NCI-H446 (cell line): ENCODE results near the gene HDAC8.

ENCODE experiments used
- DNase-seq, 2 experiments: peaks; one replicate each; lab custom pipeline; 2025; lab: John Stamatoyannopoulos, UW

The HDAC8 gene

DNA sequence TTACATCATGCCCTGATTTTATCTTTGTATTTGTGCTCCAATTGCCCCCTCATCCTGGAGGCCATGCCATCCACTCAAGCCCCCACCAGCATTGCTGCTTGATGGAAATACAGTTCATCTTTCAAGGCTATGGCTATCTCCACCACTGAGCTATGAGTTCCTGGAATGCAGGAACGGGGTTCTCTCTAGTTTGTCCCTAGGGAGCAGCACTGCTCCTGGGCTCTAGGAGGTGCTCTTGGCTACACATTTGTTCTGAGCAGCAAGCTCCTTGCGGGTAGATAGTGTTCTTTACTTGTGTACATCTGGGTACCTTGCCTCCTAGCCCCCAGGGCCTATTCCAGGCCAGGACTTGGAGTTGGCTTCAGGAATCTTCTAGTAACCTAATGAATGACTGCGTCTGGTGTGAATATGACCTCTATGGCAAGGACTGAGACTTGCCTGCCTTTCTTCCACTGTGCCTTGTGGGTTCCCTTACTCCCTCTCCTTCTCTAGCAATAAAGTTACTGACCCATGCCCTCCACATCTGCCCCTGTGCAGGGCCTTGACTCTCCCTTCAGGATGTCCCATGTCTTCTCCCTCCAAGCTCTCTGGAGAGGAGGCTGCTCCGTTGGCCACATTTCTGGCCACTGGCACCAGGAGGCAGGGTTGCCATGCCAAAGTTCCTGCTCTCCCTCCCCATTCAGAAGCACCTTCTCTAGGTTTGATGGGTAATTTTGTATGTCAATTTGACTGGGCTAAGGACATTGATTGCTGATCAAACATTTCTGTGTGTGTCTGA is 274.5 kb downstream of the HDAC8 start:
- peak in 1 of 2 experiments; percentile 4 for DNase-seq

DNA sequence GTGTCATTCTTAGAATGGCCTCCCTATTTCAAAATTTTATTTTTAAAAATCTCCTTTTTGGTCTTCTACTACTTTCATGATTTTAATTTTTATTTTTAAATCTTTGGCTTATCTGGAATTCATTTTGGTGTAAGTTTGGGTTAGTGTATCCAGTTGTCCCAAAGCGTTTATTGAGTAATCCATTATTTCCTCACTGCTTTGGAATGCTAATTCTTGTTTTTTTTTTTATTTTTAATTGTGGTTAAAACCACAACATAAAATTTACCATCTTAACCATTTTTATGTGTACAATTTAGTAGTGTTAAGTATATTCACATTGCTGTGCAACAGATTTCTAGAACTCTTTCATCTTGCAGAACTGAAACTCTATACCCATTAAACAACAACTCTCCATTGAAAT is 275.7 kb downstream of the HDAC8 start:
- no peak for DNase-seq

DNA sequence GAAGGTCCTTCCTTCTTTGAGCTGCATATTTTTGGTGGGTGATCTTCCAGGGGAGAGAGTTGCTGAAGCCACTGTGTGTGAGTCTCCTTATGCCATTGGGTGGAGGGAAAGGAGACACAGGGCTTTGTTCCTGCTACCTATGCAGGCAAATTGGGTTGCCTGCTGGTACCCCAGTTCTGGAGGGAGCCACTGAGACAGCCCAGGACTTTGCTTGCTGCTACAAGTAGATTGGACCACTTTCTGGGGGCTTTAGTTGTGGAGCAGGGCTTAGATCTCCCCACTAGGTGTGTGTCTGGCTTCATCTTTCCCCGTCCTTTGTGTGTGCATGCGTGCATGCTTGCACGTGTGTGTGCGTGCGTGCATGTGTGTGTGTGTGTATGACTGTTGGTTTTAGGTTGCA is 276.9 kb downstream of the HDAC8 start:
- no peak for DNase-seq

DNA sequence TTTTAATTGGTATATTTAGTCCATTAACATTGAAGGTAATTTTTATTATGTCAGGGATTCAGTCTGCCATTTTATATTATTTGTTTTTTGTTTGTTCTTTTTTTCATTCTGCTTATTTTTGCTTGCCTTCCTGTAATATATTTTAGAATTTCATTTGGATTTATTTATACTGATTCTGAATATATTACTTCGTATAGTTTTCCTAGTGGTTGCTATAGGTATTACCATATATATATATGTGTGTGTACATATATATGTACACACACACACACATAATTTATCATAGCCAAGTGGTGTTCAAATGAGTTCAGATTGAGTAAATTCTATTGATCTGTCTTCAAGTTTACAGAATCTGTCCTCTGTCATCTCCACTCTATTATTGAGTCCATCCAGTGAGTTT is 278.1 kb downstream of the HDAC8 start:
- no peak for DNase-seq

DNA sequence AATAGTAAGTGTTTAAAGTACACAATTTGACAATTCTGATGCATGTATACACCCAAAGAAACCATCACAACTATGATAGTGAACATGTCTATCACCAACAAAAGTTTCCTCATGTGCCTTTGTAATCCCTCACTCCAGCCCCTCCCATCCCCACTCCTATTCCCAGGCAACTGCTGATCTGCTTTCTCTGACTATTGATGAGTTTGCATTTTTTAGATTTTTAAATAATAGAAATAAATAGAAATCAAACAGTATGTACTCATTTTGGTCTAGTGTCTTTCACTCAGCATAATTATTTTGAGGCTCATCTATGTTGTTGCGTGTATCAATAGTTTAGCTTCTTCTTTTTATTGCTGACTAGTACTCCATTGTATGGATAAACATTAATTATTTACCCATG is 290.3 kb downstream of the HDAC8 start:
- DNase-seq = no peak

DNA sequence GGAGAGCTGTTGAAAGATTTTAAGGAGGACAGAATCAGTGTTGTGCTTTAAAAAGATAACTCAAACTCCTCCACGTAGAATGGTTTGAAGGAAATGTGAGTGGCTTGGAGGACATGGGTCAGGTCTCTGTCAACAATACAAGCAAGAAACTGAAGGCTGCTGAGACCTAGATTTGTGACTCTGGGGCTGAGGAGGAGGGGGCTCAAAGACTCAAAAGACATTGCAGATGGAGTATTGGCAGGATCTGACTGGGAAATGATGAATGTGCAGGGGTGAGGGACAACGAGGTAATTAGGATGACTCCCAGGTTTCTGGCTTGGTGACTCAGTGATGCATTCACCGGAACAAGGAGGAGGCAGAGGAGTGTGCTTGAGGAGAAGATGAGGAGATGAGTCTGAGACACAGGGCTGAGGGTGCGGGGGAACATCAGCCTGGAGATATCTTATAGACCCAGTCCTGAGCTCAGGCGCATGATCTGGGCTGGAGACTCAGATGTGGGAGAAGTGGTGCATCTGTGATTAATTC is 292.3 kb downstream of the HDAC8 start:
- DNase-seq = no peak
